ENCODE data around the gene ENTPD6. TPM values are rescaled to one million over a fixed set of nuclear protein-coding genes. Genes with fewer than 3 reads are reported as not detected.

Gene ENTPD6
- total and polyA plus RNA-seq, 2 of the 4 experiments (the other 2 are of a cell fraction), result 61.1 to 98.6 TPM

DNA sequence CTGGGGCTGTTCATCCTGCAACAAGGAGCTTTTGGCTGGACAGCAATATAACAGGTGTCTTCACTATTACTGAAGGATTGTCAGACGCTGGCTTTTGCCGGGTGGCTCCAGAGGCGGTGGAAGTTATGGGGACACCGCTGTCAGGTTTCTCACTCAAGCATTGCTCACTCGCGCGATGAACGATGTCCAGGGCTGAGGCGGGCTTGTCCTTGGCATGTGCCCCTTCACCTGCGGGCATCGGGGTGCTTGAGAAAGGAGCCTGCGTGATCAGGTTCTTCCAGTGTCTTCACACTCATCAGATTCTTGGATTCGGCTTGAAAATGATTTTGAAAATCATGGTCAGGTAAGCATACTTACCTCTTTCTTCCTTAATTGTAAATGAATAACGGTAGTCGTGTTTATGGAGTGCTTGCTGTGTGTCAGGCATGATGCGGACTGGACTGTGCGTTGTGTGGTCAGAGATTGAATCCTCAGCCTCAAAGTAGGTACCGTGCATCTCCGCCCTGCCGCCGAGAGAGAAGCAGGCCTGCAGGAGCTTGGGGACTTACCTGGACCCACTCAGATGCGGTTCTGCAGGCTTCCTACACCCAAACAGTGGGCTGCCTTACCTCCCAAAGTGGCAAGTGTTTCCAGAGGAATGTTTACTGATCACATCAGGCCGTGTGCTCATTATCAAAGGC, 34.1 kb downstream of the ENTPD6 start:
- no peak for ATAC-seq (ENCODE audit: low read depth)
- H3K79me1 ChIP-seq (ENCODE audit: low read depth in 1 of 2, low read length in 2 of 2), result 0 out of 4 replicates have a peak, but pooled peaks cover 0 to 3% of the 10 kb centered on the region in 2 experiments
- no peak overlapping the region for H2BK5ac ChIP-seq (ENCODE audit: low read depth, low read length, poor library complexity, severe bottlenecking)
- H3K9me1 ChIP-seq (ENCODE audit: insufficient read depth, low read length), result peaks cover 3% of the 10 kb centered on the region; the same call in 1 of the 2 replicates
- no peak overlapping the region for H4K5ac ChIP-seq (ENCODE audit: low read depth, low read length)
- in situ Hi-C loops (cut with MboI; ENCODE audit: low sequenced_read_pairs), result loop anchor here (5.0 kb wide), 1 partner anchor 32 kb away; the partner anchor contains the start of gene ENTPD6
- intact Hi-C loops (cut with micrococcal nuclease), result no loop called here
- no peak overlapping the region for H4K8ac ChIP-seq (ENCODE audit: low read depth in 2 of 2, low read length in 2 of 2)
- no peaks in the 10 kb centered on the region for H4K20me1 ChIP-seq (ENCODE audit: insufficient read depth, low read length)
- H3K18ac ChIP-seq (ENCODE audit: low read depth, low read length), result no peak overlapping the region
- no peak overlapping the region for H2AFZ ChIP-seq (replicated peaks; ENCODE audit: low read length, poor library complexity)
- no peak for DNase-seq
- H3K9ac ChIP-seq (ENCODE audit: low read depth, low read length), result no peak overlapping the region
- H3K4ac ChIP-seq (ENCODE audit: low read depth, low read length), result 0 out of 2 replicates have a peak overlapping the region, but pooled peaks have one; percentile 48
- no peak overlapping the region for H3K14ac ChIP-seq (replicated peaks; ENCODE audit: low read depth, low read length)
- no peak overlapping the region for H3K27ac ChIP-seq (ENCODE audit: insufficient read depth, low read length)
- H3K4me3 ChIP-seq (ENCODE audit: insufficient read depth, low read depth, low read length), result no peak overlapping the region
- no peak overlapping the region for H3K56ac ChIP-seq (ENCODE audit: extremely low read depth, insufficient read depth, low read length)
- no peaks in the 10 kb centered on the region for H3K27me3 ChIP-seq (ENCODE audit: control insufficient read depth, insufficient read depth, low read length)
- no peak overlapping the region; the same call in 2 of the 3 replicates for H2BK15ac ChIP-seq (ENCODE audit: low read depth, low read length)
- H3K4me1 ChIP-seq (ENCODE audit: control insufficient read depth, insufficient read depth, low read length), result peaks cover 8% of the 10 kb centered on the region
- ChIA-PET POLR2A (ENCODE audit: unreplicated experiment) (no interaction called here), CTCF (no interaction called here)
- dilution Hi-C loops (cut with HindIII; ENCODE audit: low sequenced_read_pairs, unreplicated experiment), result no loop called here
- H2BK120ac ChIP-seq (ENCODE audit: low read depth, low read length), result peak overlapping the region; percentile 52
- 98% methylated on average over 9 of the region's 23 CpGs; no CpG with 5 or more reads in 1 of the 2 experiments for WGBS, 2 experiments (ENCODE audit: extremely low coverage in 2 of 2, insufficient read length in 1 of 2)
- peak overlapping the region; percentile 80 for H2AK9ac ChIP-seq (replicated peaks; ENCODE audit: low read depth, low read length, poor library complexity)
- no peak overlapping the region for H2BK20ac ChIP-seq (ENCODE audit: low read depth, low read length)
- H3K4me2 ChIP-seq (ENCODE audit: low read depth, low read length), result no peak overlapping the region
- peaks cover 7% of the 10 kb centered on the region; the same call in 1 of the 2 replicates for H3K36me3 ChIP-seq (ENCODE audit: control insufficient read depth, insufficient read depth, low read length)
- peak overlapping the region; percentile 58; the same call in 1 of the 2 replicates for H2AK5ac ChIP-seq (ENCODE audit: low read depth, low read length)
- H3K23ac ChIP-seq (ENCODE audit: low read depth, low read length), result no peak overlapping the region; the same call in 1 of the 2 replicates
- H3K9me3 ChIP-seq (ENCODE audit: control insufficient read depth, insufficient read depth, low read length), result no peaks in the 10 kb centered on the region
- no TSS peak for BruUV-seq (replicated peaks)
- no peak overlapping the region for H4K91ac ChIP-seq (ENCODE audit: insufficient read depth, low read depth, low read length)
- TF ChIP-seq BHLHE40 (IDR thresholded peaks at IDR 0.05; ENCODE audit: low read depth, low read length) (no peak), POLR2A (IDR thresholded peaks at IDR 0.05; ENCODE audit: low read depth, low read length) (no peak), MAFK (IDR thresholded peaks at IDR 0.05; ENCODE audit: low read depth, low read length) (no peak), RCOR1 (IDR thresholded peaks at IDR 0.05; ENCODE audit: insufficient replicate concordance, low read length) (no peak), MAZ (IDR thresholded peaks at IDR 0.05; ENCODE audit: borderline replicate concordance, low read depth, low read length) (no peak), NFE2L2 (IDR thresholded peaks at IDR 0.05; ENCODE audit: low read depth, low read length) (no peak), RAD21 (IDR thresholded peaks at IDR 0.05; ENCODE audit: low read length) (no peak), FOS (IDR thresholded peaks at IDR 0.05; ENCODE audit: low read depth, low read length) (no peak), RFX5 (IDR thresholded peaks at IDR 0.05; ENCODE audit: low read depth, low read length) (no peak), CEBPB (IDR thresholded peaks at IDR 0.05; ENCODE audit: low read depth, low read length) (no peak), MXI1 (IDR thresholded peaks at IDR 0.05; ENCODE audit: borderline replicate concordance, low read depth, low read length) (no peak), CHD1 (IDR thresholded peaks at IDR 0.05; ENCODE audit: low read depth, low read length) (no peak)
- TF ChIP-seq, protein P1, sequence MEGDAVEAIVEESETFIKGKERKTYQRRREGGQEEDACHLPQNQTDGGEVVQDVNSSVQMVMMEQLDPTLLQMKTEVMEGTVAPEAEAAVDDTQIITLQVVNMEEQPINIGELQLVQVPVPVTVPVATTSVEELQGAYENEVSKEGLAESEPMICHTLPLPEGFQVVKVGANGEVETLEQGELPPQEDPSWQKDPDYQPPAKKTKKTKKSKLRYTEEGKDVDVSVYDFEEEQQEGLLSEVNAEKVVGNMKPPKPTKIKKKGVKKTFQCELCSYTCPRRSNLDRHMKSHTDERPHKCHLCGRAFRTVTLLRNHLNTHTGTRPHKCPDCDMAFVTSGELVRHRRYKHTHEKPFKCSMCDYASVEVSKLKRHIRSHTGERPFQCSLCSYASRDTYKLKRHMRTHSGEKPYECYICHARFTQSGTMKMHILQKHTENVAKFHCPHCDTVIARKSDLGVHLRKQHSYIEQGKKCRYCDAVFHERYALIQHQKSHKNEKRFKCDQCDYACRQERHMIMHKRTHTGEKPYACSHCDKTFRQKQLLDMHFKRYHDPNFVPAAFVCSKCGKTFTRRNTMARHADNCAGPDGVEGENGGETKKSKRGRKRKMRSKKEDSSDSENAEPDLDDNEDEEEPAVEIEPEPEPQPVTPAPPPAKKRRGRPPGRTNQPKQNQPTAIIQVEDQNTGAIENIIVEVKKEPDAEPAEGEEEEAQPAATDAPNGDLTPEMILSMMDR (conservative IDR thresholded peaks at IDR 0.05; ENCODE audit: low read depth, low read length), result no peak
- TF ChIP-seq, protein P2, sequence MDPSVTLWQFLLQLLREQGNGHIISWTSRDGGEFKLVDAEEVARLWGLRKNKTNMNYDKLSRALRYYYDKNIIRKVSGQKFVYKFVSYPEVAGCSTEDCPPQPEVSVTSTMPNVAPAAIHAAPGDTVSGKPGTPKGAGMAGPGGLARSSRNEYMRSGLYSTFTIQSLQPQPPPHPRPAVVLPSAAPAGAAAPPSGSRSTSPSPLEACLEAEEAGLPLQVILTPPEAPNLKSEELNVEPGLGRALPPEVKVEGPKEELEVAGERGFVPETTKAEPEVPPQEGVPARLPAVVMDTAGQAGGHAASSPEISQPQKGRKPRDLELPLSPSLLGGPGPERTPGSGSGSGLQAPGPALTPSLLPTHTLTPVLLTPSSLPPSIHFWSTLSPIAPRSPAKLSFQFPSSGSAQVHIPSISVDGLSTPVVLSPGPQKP (IDR thresholded peaks at IDR 0.05; ENCODE audit: borderline replicate concordance, low read depth, low read length), result no peak
- TF ChIP-seq, protein P3, sequence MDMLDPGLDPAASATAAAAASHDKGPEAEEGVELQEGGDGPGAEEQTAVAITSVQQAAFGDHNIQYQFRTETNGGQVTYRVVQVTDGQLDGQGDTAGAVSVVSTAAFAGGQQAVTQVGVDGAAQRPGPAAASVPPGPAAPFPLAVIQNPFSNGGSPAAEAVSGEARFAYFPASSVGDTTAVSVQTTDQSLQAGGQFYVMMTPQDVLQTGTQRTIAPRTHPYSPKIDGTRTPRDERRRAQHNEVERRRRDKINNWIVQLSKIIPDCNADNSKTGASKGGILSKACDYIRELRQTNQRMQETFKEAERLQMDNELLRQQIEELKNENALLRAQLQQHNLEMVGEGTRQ (IDR thresholded peaks at IDR 0.05; ENCODE audit: low read depth, low read length), result no peak

Data from IMR-90 (cell line).